Chondrocyte (in vitro differentiated cells): ENCODE data around the gene PLXDC2. TPM values are rescaled to one million over a fixed set of nuclear protein-coding genes. Genes with fewer than 3 reads are reported as not detected.
A peak's percentile ranks its signal among the peaks of the same experiment; 100 is the strongest.

ENCODE experiments used
- DNase-seq: peaks from one replicate; pipeline ENCODE4 v3.0.0; 2021; ENCODE audit warnings: mixed read lengths, low spot score
- H3K27ac Mint-ChIP-seq: one replicate; pipeline ENCODE4 v1.8.0; 2021; ENCODE audit warnings: mild to moderate bottlenecking, moderate library complexity, mixed read lengths; ENCODE audit not compliant: unreplicated experiment
- H3K27me3 Mint-ChIP-seq: 2 replicates; pipeline ENCODE4 v1.8.0; 2021; ENCODE audit warnings: low read depth, mixed read lengths
- H3K36me3 Mint-ChIP-seq: 2 replicates; pipeline ENCODE4 v1.8.0; 2021; ENCODE audit warnings: low read depth, mixed read lengths
- H3K4me1 Mint-ChIP-seq: 2 replicates; pipeline ENCODE4 v1.8.0; 2021; ENCODE audit warnings: low read depth, mild to moderate bottlenecking, mixed read lengths
- H3K4me3 Mint-ChIP-seq: one replicate; pipeline ENCODE4 v1.8.0; 2021; ENCODE audit warnings: mild to moderate bottlenecking, moderate library complexity, mixed read lengths; ENCODE audit not compliant: unreplicated experiment
- H3K9me3 Mint-ChIP-seq: 2 replicates; pipeline ENCODE4 v1.8.0; 2021; ENCODE audit warnings: low read depth, mixed read lengths
- total RNA-seq: library from RNA; stranded (reverse); gene quantifications from 3 replicates; pipeline ENCODE4 v1.2.1, GENCODE V29; 2021
- TF ChIP-seq, protein P1 (sequence below): fragments of 200-600 bp; sonication (generic); IDR thresholded peaks from 2 replicates; pipeline ENCODE4 v1.5.0; 2021; ENCODE audit warnings: antibody characterized with exemption, mild to moderate bottlenecking, moderate library complexity

PLXDC2 gene
- total RNA-seq, 1 donor from 2014 or later, result 88.5 TPM

DNA sequence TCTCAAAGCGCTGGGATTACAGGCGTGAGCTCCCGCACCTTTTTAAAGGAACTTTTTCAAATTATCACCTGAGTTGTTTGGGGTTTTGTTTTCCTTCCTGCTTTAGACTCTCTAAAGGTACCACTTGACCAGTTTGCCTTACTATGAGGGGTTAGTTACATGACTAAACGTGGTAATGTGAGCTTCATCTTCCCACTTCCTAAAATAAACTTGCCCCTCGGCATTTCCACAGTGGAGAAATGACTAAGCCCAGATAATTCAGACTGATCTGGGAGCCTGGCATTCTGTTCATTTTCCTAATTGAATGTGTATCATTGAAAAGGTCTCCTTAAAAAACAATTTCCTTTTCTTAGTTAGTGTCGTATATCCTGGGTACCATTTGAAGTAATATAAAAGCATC lies 163.4 kb downstream of the PLXDC2 start:
- peaks cover 22% of the 10 kb centered on the region for H3K4me1 Mint-ChIP-seq
- no peak overlapping the region for H3K4me3 Mint-ChIP-seq
- H3K9me3 Mint-ChIP-seq, result peaks cover 6% of the 10 kb centered on the region
- DNase-seq, result no peak
- no peak overlapping the region for H3K27ac Mint-ChIP-seq
- H3K27me3 Mint-ChIP-seq, result no peaks in the 10 kb centered on the region
- H3K36me3 Mint-ChIP-seq, result no peaks in the 10 kb centered on the region
- TF ChIP-seq, protein P1, sequence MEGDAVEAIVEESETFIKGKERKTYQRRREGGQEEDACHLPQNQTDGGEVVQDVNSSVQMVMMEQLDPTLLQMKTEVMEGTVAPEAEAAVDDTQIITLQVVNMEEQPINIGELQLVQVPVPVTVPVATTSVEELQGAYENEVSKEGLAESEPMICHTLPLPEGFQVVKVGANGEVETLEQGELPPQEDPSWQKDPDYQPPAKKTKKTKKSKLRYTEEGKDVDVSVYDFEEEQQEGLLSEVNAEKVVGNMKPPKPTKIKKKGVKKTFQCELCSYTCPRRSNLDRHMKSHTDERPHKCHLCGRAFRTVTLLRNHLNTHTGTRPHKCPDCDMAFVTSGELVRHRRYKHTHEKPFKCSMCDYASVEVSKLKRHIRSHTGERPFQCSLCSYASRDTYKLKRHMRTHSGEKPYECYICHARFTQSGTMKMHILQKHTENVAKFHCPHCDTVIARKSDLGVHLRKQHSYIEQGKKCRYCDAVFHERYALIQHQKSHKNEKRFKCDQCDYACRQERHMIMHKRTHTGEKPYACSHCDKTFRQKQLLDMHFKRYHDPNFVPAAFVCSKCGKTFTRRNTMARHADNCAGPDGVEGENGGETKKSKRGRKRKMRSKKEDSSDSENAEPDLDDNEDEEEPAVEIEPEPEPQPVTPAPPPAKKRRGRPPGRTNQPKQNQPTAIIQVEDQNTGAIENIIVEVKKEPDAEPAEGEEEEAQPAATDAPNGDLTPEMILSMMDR, result no peak

DNA sequence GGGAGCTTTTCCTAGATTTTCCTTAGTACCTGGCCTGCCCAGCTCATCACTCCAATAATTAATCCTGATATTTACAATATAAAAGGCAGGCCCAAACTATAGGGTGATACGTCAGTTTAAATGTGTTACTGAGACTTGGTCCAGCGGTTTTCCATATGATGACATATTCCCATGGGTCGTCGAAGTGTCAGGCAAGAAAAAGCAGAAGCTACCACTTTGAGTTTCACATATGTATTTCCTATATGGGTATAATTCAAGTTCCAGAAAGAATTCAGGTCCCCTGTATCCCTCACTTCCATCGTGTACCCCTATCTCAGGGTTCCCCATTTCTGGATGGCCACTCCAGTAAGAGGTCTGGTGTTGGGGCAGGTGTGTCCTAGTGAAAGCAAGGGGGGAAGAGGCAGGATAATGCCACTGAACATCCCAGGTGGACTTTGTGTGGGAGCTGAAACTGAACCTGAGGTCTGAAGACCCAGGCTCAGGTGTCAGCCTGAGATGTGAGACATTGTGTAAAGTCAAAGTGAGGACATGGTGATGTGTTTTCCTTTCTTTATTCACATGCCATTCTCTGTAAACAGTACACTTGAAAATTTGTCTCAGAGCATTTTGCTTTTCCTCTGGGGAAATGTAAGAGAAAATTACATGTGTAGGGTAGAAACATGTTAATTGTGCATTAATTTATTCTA lies 167.8 kb downstream of the PLXDC2 start:
- no peak for DNase-seq
- Mint-ChIP-seq H3K27me3 (no peaks in the 10 kb centered on the region), H3K27ac (no peak overlapping the region), H3K4me1 (peaks cover 28% of the 10 kb centered on the region), H3K4me3 (no peak overlapping the region), H3K36me3 (no peaks in the 10 kb centered on the region), H3K9me3 (no peaks in the 10 kb centered on the region)
- TF ChIP-seq, protein P1, result no peak

DNA sequence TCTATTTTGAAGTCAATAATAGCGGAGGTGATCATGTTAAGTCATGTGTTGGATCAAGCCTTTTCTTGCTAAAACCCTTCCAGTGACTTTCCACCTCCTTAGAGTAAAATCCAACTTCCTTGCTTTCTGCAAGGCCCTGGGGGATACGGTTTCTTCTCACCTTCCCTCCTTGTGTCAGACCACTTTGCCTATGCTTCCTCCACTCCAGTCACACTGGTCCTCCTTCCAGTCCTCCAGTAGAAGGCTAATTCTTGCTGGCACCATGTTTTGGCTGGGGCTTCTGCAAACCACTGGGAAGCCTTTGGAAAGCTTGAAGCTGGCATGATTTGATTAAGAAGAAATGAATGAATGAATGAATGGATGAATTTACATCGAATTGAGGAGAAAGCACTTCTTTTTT lies 169.5 kb downstream of the PLXDC2 start:
- no peak for DNase-seq
- Mint-ChIP-seq H3K36me3 (no peaks in the 10 kb centered on the region), H3K4me1 (peaks cover 16% of the 10 kb centered on the region), H3K9me3 (no peaks in the 10 kb centered on the region), H3K27ac (no peak overlapping the region), H3K4me3 (no peak overlapping the region), H3K27me3 (no peaks in the 10 kb centered on the region)
- TF ChIP-seq, protein P1, result no peak

DNA sequence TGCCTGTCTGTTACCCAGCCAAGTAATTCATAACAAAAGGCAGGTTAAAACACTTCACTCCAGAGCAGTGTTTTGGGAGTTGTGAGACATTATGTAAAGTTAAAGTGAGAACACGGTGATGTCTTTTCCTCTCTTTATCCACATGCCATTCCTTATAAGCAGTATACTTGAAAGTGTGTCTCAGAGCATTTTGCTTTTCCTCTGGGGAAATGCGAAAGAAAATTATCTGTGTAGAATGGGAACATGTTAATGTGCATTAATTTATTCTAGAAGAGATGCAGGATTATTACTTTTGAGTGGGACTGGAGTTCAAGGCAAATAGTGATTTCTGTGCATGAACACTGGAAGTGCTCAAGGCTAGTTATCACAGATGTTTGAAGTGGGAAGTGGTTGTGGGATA lies 170.4 kb downstream of the PLXDC2 start:
- peaks cover 16% of the 10 kb centered on the region for H3K4me1 Mint-ChIP-seq
- no peaks in the 10 kb centered on the region for H3K36me3 Mint-ChIP-seq
- H3K27ac Mint-ChIP-seq, result peak overlapping the region; percentile 25
- no peaks in the 10 kb centered on the region for H3K27me3 Mint-ChIP-seq
- TF ChIP-seq, protein P1, result no peak
- no peak for DNase-seq
- no peak overlapping the region for H3K4me3 Mint-ChIP-seq
- H3K9me3 Mint-ChIP-seq, result no peaks in the 10 kb centered on the region

DNA sequence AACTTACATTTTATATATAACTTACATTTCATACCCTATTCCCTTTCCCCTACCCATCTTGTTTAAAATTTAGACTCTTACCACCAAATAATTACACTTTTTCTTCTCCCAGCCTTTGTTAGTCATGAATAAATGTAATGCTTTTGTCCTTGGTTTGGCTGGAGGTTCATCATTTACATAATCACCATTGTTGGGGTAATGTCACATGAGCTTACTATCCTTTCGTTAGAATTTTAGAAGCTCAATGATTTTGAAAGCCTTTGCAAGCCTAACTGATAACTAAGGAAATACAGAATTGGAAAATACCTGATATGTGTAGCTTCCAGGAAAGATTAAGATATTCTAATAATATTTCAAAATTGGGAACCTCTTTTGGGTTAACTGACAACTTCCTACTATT lies 171.7 kb downstream of the PLXDC2 start:
- DNase-seq, result no peak
- Mint-ChIP-seq H3K36me3 (no peaks in the 10 kb centered on the region), H3K9me3 (no peaks in the 10 kb centered on the region), H3K4me3 (no peak overlapping the region), H3K27ac (no peak overlapping the region), H3K4me1 (peaks cover 19% of the 10 kb centered on the region), H3K27me3 (no peaks in the 10 kb centered on the region)
- TF ChIP-seq, protein P1, result no peak
